Pons (tissue), 1 donor: Measurements from ENCODE around the gene NLRP6.
"Not testable (repeated sequence)": the region's sequence is repeated elsewhere in the genome, so short reads cannot be mapped to it uniquely, and the experiment has no call there.

ENCODE experiments used
- DNase-seq: peaks from one replicate; pipeline ENCODE4 v3.0.0-alpha.2; 2016; ENCODE audit warnings: low spot score

NLRP6 gene

GRCh38 chr11:308740-309665 is 30.8 kb downstream of the NLRP6 start:
- DNase-seq = not testable (repeated sequence)

- not testable (repeated sequence) for DNase-seq
These were observed 31.9 kb downstream of the NLRP6 start for GRCh38 chr11:309979-310572.

- DNase-seq = not testable (repeated sequence)
These were observed 33.0 kb downstream of the NLRP6 start for GRCh38 chr11:311013-311748.

DNA sequence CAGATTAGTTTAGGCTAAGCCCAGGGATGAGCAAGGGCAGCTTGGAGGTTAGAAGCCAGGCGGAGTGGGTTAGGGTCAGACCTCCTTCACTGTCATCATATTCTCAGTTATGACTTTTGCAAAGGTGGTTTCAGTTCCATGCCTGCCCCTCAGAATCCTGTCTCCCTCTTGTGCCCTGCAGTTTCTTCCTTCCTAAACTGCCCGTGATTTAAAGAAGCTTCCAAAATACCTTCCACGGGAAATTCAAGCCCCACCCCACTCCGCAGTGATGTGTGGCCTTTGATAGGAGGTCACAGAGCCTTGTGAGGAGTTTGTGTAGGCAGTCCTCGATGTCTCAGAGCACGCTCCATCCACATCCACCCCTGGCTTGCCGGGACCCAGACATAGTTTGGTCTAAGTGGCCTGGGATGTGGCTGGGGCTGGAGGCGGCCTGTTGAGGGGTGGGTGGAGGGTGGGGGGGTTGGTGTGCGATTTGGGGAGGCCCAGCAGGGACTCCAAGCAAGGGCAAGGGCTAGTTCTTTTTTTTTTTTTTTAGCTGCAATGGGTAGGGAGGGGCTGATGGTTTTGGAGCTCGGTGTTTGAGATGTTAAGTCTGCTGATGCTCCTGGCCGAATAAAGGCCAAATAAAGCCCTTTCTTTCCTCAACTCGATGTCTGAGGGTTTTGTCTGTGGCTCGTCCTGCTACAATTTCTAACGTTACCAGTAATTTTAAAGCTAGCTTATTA is 34.0 kb downstream of the NLRP6 start:
- no peak for DNase-seq

GRCh38 chr11:313304-313786 is 35.1 kb downstream of the NLRP6 start:
- no peak for DNase-seq

- DNase-seq = no peak
These were observed 35.8 kb downstream of the NLRP6 start, which contains the start of gene IFITM1 for GRCh38 chr11:313787-314553. TSS of gene IFITM1 (plus strand) at chr11:314040. CDS start at chr11:314171, 131 bp downstream.

GRCh38 chr11:314554-314875 is 36.3 kb downstream of the NLRP6 start:
- not testable (repeated sequence) for DNase-seq

GRCh38 chr11:315051-315481 is 36.9 kb downstream of the NLRP6 start:
- DNase-seq = no peak

GRCh38 chr11:315516-315994 is 37.3 kb downstream of the NLRP6 start:
- no peak for DNase-seq

DNA sequence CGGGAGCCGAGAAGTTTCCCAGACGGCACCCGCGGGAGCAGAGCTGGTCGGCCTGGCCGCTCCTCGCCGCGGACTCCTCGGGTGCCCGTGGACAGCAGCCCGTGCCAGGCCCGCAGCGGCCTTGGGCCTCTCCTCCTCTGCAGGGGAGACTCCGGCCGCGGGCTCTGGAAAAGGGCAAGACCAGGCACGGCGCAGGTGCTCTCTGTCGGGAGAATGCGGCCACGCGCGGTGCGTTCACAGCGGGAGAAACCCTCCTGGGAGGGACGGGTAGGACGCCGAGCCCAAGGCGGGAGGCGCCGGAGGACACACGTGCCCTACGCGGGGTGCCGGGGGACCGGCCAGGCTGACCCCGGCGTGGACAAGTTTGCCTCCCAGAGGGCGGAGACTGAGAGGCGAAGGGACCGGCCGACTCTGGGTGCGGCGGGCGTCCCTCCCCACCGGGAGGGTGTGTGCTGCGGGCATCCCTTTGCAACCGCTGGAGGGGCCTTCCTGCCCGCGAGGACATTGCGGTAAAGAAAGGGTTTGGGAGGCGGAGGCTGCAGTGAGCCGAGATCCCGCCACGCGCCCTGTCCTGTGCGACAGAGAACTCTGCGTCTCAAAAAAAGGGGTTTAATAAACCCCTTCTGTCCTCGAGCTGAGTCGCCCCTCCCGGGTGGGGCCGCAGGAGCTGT is 38.0 kb downstream of the NLRP6 start:
- no peak for DNase-seq

DNA sequence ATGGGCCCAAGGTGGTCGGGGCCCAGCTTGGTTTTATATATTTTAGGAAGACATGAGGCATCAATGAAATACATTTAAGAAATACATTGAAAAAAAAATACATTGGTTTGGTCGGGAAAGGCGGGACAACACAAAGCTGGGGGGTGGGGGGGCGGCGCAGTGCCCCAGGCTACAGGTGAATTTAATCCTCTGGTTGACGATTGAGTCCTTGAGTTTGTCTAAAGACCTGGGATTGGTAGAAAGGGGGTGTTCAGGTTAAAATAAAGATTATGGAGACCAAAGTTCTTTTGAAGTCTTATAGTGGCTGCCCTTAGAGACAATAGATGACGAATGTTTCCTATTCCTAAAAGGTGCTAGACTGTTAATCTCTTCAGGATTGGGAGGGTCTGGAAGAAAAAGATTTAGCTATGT is 38.7 kb downstream of the NLRP6 start:
- DNase-seq = no peak

DNA sequence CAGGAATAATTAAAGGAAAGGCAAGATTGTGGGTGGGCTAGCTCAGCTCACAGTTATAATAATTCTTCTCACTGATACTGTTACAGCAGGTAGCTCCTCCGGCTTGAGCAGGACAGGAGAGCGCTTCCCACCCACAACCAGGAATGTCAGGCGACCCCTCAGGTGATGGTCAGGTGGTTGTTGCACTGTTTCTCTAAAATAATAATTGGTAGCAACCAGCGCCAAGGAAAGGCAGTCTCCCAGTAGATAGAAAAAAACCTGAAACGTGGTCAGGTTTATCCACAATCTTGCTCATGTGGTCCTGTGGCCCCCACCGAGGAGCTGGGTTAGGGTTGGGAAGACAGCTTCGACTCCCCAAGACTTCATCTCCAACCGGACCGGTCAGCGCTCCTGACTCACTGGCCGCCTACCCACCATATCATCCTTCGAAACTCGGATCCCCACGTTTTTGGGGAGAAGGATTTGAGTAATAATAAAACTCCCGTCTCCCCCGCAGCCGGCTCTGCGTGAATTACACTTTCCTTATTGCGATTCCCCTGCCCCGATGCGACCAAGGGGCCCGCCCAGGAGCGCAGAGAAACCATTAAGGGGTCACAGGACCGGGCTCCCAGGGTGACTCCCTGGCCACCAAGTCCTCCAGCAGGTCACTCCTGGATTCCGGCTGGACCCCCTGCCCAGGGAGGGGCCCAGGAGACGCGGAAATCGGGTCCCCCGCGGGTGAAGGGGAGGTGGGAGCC is 39.6 kb downstream of the NLRP6 start:
- not testable (repeated sequence) for DNase-seq

- DNase-seq = not testable (repeated sequence)
These were observed 40.4 kb downstream of the NLRP6 start for GRCh38 chr11:318405-319120.

DNA sequence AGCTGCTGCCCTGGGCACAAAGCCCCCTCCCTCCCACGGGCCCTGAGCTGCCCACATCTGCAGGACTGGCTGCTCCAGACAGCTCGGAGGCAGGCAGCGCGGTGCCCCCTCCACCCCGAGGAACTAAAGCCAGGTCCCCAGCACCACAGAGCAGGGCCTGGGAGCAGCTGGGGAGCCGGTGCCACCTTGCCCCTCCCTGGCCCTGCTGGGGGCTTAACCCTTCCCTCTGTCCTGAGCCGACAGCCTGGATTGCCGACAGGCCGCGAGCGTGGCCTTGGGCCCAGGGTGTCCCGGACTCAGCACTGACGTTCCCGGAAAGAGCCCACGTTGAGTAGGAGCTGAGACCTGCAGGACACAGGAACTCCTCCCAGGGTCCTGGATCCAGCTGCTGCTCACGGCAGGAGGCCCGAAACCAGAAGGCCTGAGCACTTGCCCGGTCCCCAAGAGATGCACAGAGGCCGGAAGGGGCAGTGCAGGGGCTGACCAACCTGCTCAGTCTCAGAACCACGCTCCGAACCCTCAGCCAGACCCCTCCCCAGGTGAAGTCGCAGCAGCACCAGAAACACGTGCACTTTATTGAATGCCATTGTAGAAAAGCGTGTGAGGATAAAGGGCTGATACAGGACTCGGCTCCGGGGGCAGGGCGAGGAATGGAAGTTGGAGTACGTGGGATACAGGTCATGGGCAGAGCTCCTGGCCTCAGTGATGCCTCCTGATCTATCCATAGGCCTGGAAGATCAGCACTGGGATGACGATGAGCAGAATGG is 41.1 kb downstream of the NLRP6 start:
- not testable (repeated sequence) for DNase-seq

- not testable (repeated sequence) for DNase-seq
These were observed 41.7 kb downstream of the NLRP6 start for GRCh38 chr11:319888-320273.

GRCh38 chr11:324156-324555 is 45.9 kb downstream of the NLRP6 start:
- no peak for DNase-seq

- DNase-seq = not testable (repeated sequence)
These were observed 46.6 kb downstream of the NLRP6 start for GRCh38 chr11:324593-325517.
